ENCODE results near the gene KLF7.

GRCh38 chr2:207143215-207144172 is 22.3 kb downstream of the KLF7 start:
- TF ChIP-seq CTCF (IDR thresholded peaks at IDR 0.05; ENCODE audit: borderline replicate concordance, extremely low read depth, low read length, poor library complexity, severe bottlenecking): no peak
- no peak for TF ChIP-seq EZH2 (IDR thresholded peaks at IDR 0.05; ENCODE audit: borderline replicate concordance, low read depth, low read length, severe bottlenecking)

All from DND-41 (cell line).